GM12878 (cell line): ENCODE results near the gene NFE2L3.

Experiments used
- BRCA1 ChIP-seq: IDR thresholded peaks from 2 replicates; pipeline ENCODE4 v1.6.1; 2011; ENCODE audit warnings: low read depth, low read length, improper control_type of control experiment
- NR2C2 ChIP-seq: IDR thresholded peaks from 2 replicates; pipeline ENCODE4 v1.6.1; 2011; ENCODE audit warnings: borderline replicate concordance, low read depth; ENCODE audit not compliant: control insufficient read depth, insufficient read length
- YBX1 ChIP-seq: fragments of 450-650 bp; IDR thresholded peaks from 2 replicates; pipeline ENCODE4 v1.6.1; 2016; ENCODE audit warnings: antibody characterized with exemption
- TF ChIP-seq, protein P1 (sequence below), 3 experiments: IDR thresholded peaks in 2 of 3; conservative IDR thresholded peaks in 1 of 3; 2 replicates each; pipeline ENCODE4 v1.5.1; 2011; ENCODE audit warnings: low read depth in 3 of 3, low read length in 3 of 3, mild to moderate bottlenecking in 3 of 3, control low read depth in 2 of 3, moderate library complexity in 2 of 3, inconsistent platforms in 1 of 3, mixed read lengths in 1 of 3; ENCODE audit not compliant: control insufficient read depth in 2 of 3, insufficient read depth in 1 of 3; ENCODE audit errors: extremely low read depth in 1 of 3

GRCh38 chr7:26105236-26105635, 46.8 kb upstream of the NFE2L3 start:
- TF ChIP-seq NR2C2 (no peak), BRCA1 (no peak), YBX1 (no peak)
- TF ChIP-seq, protein P1, sequence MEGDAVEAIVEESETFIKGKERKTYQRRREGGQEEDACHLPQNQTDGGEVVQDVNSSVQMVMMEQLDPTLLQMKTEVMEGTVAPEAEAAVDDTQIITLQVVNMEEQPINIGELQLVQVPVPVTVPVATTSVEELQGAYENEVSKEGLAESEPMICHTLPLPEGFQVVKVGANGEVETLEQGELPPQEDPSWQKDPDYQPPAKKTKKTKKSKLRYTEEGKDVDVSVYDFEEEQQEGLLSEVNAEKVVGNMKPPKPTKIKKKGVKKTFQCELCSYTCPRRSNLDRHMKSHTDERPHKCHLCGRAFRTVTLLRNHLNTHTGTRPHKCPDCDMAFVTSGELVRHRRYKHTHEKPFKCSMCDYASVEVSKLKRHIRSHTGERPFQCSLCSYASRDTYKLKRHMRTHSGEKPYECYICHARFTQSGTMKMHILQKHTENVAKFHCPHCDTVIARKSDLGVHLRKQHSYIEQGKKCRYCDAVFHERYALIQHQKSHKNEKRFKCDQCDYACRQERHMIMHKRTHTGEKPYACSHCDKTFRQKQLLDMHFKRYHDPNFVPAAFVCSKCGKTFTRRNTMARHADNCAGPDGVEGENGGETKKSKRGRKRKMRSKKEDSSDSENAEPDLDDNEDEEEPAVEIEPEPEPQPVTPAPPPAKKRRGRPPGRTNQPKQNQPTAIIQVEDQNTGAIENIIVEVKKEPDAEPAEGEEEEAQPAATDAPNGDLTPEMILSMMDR (IDR thresholded peaks at IDR 0.05 in 2 of 3, conservative IDR thresholded peaks at IDR 0.05 in 1 of 3; ENCODE audit: control insufficient read depth in 2 of 3, extremely low read depth in 1 of 3, insufficient read depth in 1 of 3, low read depth in 3 of 3, low read length in 3 of 3) = no peak
